GM04503 (cell line): ENCODE measurements around the gene MTMR3.
A peak's percentile ranks its signal among the peaks of the same experiment; 100 is the strongest.
"Not testable (repeated sequence)": the region's sequence is repeated elsewhere in the genome, so short reads cannot be mapped to it uniquely, and the experiment has no call there.

Source experiments
- DNase-seq: peaks from one replicate; pipeline ENCODE4 v3.0.0-alpha.2; 2012; ENCODE audit warnings: low read depth

MTMR3 gene

GRCh38 chr22:29883045-29883774 lies at the start of gene MTMR3:
MTMR3 (plus strand) TSS chr22:29883174; CDS start chr22:29971060, 87,886 bp downstream.
- no peak for DNase-seq

GRCh38 chr22:29833392-29833965 lies 49.5 kb upstream of the MTMR3 start:
- DNase-seq, result no peak

GRCh38 chr22:29834046-29834445 lies 48.9 kb upstream of the MTMR3 start:
- no peak for DNase-seq

DNA sequence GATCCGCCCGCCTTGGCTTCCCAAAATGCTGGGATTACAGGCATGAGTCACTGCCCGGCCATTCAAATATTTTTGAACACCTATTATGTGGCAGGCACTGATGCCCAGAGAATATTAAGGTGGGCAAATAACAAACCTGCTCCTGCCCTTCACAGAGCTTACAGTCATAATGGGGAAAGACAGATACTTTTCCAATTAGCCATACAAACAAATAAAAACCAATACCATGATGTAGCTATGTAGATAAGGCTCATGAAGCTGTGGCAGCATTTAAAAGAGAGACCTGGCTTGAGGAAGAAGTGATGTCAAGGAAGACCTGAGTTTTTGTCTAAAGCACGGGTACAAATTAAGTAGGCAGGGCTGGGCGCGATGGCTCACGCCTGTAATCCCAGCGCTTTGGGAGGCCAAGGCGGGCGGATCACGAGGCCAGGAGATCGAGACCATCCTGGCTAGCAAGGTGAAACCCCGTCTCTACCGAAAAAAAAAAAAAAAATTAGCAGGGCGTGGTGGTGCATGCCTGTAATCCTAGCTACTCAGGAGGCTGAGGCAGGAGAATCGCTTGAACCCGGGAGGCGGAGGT lies 46.1 kb upstream of the MTMR3 start:
- DNase-seq, result not testable (repeated sequence)

DNA sequence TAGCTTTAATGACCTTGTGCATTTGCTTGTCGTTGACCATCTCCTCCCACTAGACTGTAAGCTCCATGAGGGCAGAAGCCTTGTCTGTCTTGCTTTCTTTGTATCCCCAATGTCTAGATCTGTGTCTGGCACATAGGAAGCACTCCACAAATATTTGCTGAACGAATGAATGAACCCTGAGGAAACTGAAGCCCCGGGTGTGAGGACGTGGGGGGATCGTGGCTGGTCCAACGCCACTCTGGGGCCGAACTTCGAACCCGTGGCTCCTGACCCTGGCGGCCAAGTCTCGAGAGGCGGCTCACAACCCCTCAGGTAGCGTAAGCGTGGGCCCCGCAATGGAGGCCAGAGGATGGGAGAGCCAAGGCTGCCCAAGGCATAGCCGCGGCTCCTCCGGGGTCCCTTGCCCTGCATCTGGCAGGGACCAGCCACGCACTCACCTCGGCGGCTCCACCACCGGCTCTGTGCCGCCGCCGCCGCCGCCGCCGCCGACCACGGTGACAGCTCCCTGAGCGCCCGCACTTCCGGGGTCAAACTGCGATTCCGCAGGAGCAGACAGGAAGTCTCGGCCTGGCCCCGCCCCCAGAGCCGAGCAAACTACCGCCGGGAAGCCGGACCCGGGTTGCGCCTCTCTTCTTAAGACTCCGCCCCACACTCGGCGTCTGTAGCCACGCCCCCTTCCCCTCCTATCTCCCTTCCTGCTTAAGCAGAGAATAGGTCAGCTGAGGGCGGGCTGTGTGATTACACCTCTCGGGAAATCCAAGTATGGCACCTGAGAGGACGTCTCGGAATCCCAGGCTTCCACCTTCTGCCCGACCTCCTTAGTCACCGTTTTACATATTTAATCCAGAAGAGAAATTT lies 45.0 kb upstream of the MTMR3 start, which contains the start of gene ASCC2:
Gene ASCC2 (minus strand): TSS at position 534 of the 858 bp plus-strand sequence. CDS start 5,949 bp downstream, outside the sequence.
- DNase-seq, result peak; percentile 67

DNA sequence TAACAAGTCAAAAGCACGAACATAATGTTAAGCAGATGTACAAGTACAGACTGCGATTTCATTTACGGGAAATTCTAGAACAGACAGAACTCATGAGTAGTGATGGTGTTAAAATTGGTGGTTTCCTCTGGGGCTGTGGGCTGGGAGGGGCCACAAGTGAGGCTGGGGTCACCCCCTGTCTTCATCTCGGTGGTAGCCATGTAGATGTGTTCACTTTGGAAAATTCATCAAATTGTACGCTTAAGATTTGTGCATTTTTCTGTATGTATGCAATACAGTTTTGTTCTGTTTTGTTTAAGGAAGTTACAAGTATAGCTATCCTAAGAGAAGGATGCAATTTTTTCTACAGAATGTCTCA lies 44.4 kb upstream of the MTMR3 start:
- no peak for DNase-seq

GRCh38 chr22:29839039-29839438 lies 43.9 kb upstream of the MTMR3 start:
- no peak for DNase-seq

- DNase-seq, result no peak
Observed at GRCh38 chr22:29840498-29840897, 42.5 kb upstream of the MTMR3 start.

DNA sequence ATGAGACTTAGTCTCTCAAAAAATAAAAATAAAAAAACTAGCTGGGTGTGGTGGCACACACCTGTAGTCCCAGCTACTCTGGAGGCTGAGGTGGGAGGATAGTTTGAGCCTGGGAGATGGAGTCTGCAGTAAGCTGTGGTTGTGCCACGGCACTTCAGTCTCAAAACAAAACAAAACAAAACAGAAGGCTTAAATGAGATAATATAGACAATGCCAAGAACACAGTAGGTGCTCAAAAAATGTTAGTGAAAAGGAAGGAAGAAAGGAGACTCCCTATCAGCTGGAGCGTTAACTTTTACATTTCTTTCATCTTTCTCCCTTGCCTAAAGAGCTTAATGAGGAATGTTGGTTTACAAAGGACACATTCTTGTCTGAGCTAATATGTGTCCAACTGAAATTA lies 40.8 kb upstream of the MTMR3 start:
- DNase-seq, result no peak

- DNase-seq, result peak; percentile 97
Observed at GRCh38 chr22:29842740-29843139, 40.2 kb upstream of the MTMR3 start.

DNA sequence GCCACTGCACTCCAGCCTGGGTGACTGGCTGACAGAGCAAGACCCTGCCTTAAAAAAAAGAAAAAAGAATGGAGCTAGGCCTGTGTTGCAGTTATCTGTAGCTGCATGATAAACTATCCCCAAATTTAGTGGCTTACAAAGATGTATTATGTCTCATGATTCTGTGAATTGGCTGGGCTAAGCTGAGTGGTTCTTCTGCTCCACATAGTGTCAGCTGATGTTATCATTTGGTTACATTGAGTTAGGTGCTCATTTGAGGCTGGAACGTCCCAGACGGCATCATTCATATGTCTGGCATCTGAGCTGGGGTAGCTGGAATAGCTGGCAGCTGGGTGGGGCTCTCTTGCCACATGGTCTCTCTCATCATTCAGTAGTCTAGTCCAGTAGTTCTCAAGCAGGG lies 36.7 kb upstream of the MTMR3 start:
- DNase-seq, result no peak

DNA sequence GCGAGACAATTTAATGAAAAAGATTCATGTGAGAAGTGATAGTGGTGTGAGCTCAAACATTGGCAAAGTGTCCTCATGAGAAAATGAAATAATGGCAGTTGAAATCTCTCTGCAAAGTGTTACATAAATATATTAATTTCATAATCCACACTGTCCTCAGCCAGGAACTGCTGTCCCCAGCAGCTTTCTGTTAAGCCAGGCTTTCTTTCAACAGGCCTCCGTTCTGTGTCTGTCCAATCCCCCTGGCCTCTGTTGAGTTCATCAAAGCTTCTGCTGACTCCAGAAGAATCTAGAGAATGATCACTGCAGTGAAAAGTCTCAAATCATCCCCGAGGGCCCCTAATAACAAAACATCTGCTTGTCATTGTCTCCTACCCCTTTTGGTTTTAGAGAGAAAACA lies 34.9 kb upstream of the MTMR3 start:
- no peak for DNase-seq

GRCh38 chr22:29854432-29854831 lies 28.5 kb upstream of the MTMR3 start:
- no peak for DNase-seq

DNA sequence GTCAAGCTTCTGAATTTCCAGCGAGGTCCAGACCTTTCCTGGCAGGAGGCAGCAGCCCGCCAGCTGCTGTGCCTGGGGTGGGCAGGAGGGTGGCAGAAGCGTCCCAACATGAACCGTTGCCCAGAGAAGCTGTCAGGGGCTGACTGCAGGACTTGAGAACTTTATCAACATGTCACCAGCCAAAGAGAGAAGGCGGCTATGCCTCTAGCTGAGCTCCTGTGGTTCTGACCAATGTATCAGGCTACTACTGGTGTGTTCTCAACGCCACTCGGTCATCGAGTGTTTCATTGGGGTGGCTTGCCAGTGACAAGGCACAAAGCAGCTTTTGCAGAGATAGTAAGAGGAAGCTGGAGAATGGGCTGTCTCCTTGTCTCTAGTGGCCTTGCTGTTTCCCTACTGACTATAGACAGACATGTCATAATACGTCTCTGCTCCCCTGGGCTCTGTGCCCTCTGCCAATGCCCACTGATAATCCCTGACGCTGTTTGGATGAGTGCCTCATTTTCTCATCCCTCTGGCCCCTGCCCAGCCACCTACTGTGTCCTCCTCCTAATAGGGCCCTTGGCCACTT lies 27.3 kb upstream of the MTMR3 start:
- no peak for DNase-seq

DNA sequence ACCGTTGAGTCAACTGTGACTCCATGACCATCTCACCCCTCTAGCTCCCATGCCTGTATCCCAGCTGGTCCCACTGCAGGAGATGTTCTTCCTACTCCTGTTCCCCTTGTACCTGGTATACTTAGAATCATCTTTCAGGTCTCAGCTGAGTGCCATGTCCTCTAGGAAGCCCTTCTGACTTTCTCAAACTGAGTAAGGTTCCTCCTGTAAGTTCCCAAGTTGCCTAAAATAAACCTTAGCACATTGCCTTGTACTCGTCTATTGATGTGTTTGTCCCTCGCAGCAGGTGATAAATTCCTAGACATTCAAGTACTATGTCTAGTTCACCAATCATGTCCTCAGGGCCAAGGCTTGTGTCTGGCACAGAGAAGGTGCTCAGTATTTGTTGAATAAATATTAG lies 26.5 kb upstream of the MTMR3 start:
- no peak for DNase-seq

DNA sequence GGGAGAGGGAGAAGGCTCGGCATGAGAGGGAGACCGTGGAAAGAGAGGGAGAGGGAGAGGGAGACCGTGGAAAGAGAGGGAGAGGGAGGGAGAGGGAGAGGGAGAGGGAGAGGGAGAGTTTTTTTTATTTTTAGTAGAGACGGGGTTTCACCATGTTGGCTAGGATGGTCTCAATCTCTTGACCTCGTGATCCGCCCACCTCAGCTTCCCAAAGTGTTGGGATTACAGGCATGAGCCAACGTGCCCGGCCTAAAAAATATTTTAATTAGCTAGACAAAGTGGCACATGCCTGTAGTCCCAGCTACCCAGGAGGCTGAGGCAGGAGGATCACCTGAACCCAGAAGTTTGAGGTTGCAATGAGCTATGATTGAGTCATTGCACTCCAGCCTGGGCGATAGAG lies 23.9 kb upstream of the MTMR3 start:
- not testable (repeated sequence) for DNase-seq

DNA sequence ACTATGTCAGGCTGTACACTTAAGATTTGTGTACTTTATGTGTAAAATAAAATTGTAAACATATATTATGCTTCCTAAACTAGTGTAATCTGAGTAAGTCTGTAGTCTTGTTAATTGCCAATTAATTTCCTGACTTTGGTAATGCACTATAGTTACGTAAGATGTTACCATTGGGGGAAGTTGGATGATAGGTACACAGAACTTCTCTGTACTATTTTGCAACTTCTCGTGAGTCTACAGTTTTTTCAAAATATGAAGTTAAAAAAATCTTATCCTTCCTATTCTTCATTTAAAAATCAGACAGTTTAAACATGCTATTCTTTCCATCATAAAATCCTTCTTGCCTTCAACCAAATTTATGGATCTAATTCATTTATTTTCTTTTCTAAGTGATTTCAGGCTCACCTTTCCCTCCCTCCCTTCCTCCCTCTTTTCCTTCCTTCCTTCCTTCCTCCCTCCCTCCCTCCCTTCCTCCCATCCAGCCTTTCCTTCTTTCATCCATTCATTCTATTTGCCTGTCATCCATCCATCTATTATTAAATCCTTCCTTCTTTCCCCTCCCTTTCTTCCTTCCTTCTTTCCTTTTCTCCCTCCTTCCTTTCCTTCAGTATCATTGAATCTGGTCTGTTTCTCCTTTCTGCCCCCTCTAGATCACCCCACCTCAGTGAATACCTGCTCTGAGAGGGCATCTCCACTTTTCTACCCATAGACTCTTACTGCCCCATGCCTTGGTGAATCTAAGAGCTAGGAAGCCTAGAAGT lies 22.8 kb upstream of the MTMR3 start:
- DNase-seq, result no peak

GRCh38 chr22:29861672-29862297 lies 21.2 kb upstream of the MTMR3 start:
- no peak for DNase-seq

GRCh38 chr22:29865572-29865971 lies 17.4 kb upstream of the MTMR3 start:
- not testable (repeated sequence) for DNase-seq

DNA sequence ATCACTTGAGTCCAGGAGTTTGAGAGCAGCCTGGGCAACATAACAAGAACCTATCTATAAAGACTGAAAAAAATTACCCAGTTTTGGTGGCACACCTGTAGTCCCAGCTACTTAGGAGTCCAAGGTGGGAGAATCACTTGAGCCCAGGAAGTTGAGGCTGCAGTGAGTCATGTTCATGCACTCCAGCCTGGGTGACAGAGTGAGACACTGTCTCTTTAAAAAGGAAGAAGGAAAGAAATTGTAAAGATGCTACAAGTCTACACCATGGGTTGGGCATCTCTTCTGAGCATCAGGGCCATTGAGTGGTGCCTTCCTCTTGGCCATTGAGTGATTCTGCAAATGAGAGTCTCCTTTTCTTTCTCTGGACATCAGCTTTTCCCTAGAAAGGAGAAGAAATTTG lies 15.7 kb upstream of the MTMR3 start:
- no peak for DNase-seq

DNA sequence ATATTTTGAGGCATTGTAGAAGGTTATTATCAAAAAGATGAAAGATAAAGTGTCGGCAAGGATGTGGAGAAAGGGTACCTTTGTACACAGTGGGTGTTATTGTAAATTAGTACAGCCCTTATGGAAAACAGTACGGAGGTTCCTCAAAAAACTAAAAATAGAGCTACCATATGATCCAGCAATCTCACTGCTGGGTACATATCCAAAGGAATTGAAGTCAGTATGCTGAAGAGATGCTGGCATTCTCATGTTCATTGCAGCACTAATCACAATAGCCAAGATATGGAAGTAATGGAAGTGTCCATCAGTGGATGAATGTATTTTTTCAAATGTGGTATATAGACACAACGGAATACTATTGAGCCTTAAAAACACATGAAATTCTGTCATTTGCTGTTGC lies 15.1 kb upstream of the MTMR3 start:
- no peak for DNase-seq
